ENCODE data around the gene CECR2. TPM values are rescaled to one million over a fixed set of nuclear protein-coding genes. Genes with fewer than 3 reads are reported as not detected.

CECR2 gene
- total RNA-seq, 1 experiment from 2014 or later = 154 TPM

- peaks cover 12% of the 10 kb centered on the region; the same call in 1 of the 2 replicates for H3K4me1 ChIP-seq (ENCODE audit: insufficient read depth, low read length)
- no peak overlapping the region for H4K91ac ChIP-seq (ENCODE audit: insufficient read length, low read depth, low read length)
- H2BK15ac ChIP-seq (ENCODE audit: low read depth, low read length) = no peak overlapping the region
- H3K27me3 ChIP-seq (ENCODE audit: insufficient read depth, low read length) = no peaks in the 10 kb centered on the region
- H2AK5ac ChIP-seq (ENCODE audit: insufficient read length, low read length) = no peak overlapping the region
- H3K23me2 ChIP-seq (ENCODE audit: insufficient read length, low read depth, low read length, poor library complexity, severe bottlenecking) = no peaks in the 10 kb centered on the region
- no peak overlapping the region for H3K4me2 ChIP-seq (ENCODE audit: insufficient read depth, insufficient read length, low read length)
- no CpG with 5 or more reads among the region's 3 CpGs for WGBS (ENCODE audit: extremely low coverage, insufficient read length, low lambda C conversion rate)
- no peak overlapping the region for H2AFZ ChIP-seq (ENCODE audit: low read length)
- no peak overlapping the region for H2BK5ac ChIP-seq (ENCODE audit: insufficient read length, low read length)
- no peak overlapping the region for H3K18ac ChIP-seq (ENCODE audit: insufficient read length, low read depth, low read length)
- no peak overlapping the region for H3K23ac ChIP-seq (ENCODE audit: insufficient read length, low read depth, low read length)
- no peak overlapping the region for H4K5ac ChIP-seq (ENCODE audit: insufficient read length, low read depth, low read length)
- H4K8ac ChIP-seq (replicated peaks; ENCODE audit: insufficient read length, low read depth, low read length) = no peak overlapping the region
- Mint-ChIP-seq H3K9me3 (no peaks in the 10 kb centered on the region), H3K4me1 (peaks cover 38 to 41% of the 10 kb centered on the region in 2 experiments), H3K4me3 (0 out of 5 replicates have a peak overlapping the region, but pooled peaks of 1 of the 2 experiments have one; percentile 9), H3K27me3 (ENCODE audit: low read depth) (no peaks in the 10 kb centered on the region), H3K36me3 (ENCODE audit: insufficient read depth in 1 of 3, low read depth in 3 of 3) (peaks cover 29 to 49% (median 45%) of the 10 kb centered on the region in 3 experiments), H3K27ac (peak overlapping the region; percentile 15 to 95 (median 91); a peak in 5 of 7 replicates)
- no peak overlapping the region for H3K4ac ChIP-seq (ENCODE audit: low read depth, low read length)
- TF ChIP-seq CTCF (conservative IDR thresholded peaks at IDR 0.05) = no peak
- H2BK12ac ChIP-seq (ENCODE audit: insufficient read length, low read depth, low read length) = no peak overlapping the region
- DNase-seq = no peak
- no peak overlapping the region for H2BK20ac ChIP-seq (ENCODE audit: low read depth, low read length, poor library complexity, severe bottlenecking)
- no peak overlapping the region for H3T11ph ChIP-seq (ENCODE audit: low read length)
- H3K79me2 ChIP-seq (ENCODE audit: insufficient read depth, low read length) = peaks cover 16% of the 10 kb centered on the region
- no peak overlapping the region for H2BK120ac ChIP-seq (ENCODE audit: low read depth, low read length, poor library complexity, severe bottlenecking)
- no peak overlapping the region for H3K9ac ChIP-seq (ENCODE audit: extremely low read depth, insufficient read length, low read length)
- H3K14ac ChIP-seq (ENCODE audit: insufficient read depth, low read length) = no peak overlapping the region
- H3K27ac ChIP-seq (ENCODE audit: insufficient read length, low read depth, low read length) = no peak overlapping the region
- H3K9me3 ChIP-seq (ENCODE audit: control insufficient read depth, low read depth, low read length) = no peaks in the 10 kb centered on the region
- no peak overlapping the region for H3K56ac ChIP-seq (ENCODE audit: insufficient read length, low read depth, low read length)
- no peaks in the 10 kb centered on the region for H4K20me1 ChIP-seq (ENCODE audit: control insufficient read depth, insufficient read depth, insufficient read length)
- peaks cover 14% of the 10 kb centered on the region for H3K79me1 ChIP-seq (ENCODE audit: insufficient read depth, low read depth, low read length, poor library complexity, severe bottlenecking)
Observed at GRCh38 chr22:17493419-17493981, 124.2 kb downstream of the CECR2 start.
